Colonic mucosa (tissue), 4 donors: ENCODE results near the gene CHRNA9. TPM values are rescaled to one million over a fixed set of nuclear protein-coding genes. Genes with fewer than 3 reads are reported as not detected.
"Not testable (repeated sequence)": the region's sequence is repeated elsewhere in the genome, so short reads cannot be mapped to it uniquely, and the experiment has no call there.

Experiments
- DNase-seq: peaks from one replicate; pipeline ENCODE4 v3.0.0-alpha.2; 2020
- H3K27ac ChIP-seq: fragments of 200-600 bp; one replicate; pipeline ENCODE4 v1.8.0; 2021
- H3K27me3 ChIP-seq: fragments of 200-600 bp; one replicate; pipeline ENCODE4 v1.8.0; 2021
- H3K36me3 ChIP-seq: fragments of 200-600 bp; one replicate; pipeline ENCODE4 v1.8.0; 2021
- H3K4me1 ChIP-seq: fragments of 200-600 bp; one replicate; pipeline ENCODE4 v1.8.0; 2021; ENCODE audit warnings: mild to moderate bottlenecking
- H3K4me3 ChIP-seq: fragments of 200-600 bp; one replicate; pipeline ENCODE4 v1.8.0; 2021
- H3K9ac ChIP-seq, 2 donors: one replicate each; pipeline ENCODE4 v1.7.0; 2013; ENCODE audit warnings: control low read depth in 2 of 2, low read depth in 2 of 2, low read length in 2 of 2
- H3K9me3 ChIP-seq: fragments of 200-600 bp; one replicate; pipeline ENCODE4 v1.8.0; 2021
- intact Hi-C: fragments of 100-400 bp; cut with DNase I; formaldehyde crosslinking; loops from one replicate; pipeline ENCODE4 v1.14.1; 2022
- total RNA-seq, 2 donors: library from RNA; stranded (reverse); fragmentation: NEBNext Ultra II Directional in 1 of 2; extraction: Animal tissue kit (Norgen Biotek cat#: 25700) in 1 of 2; gene quantifications; one replicate each; pipeline ENCODE4 v1.2.1, GENCODE V29; 2021
- TF ChIP-seq, protein P1 (sequence below): fragments of 200-600 bp; IDR thresholded peaks from one replicate; pipeline ENCODE4 v1.8.0; 2022; ENCODE audit warnings: antibody characterized with exemption, mild to moderate bottlenecking
- donor health status: healthy.
- donor health status: DM: no; HTN: no; CAD: no.
- donor health status: DM: no; HTN: no; CAD: no.

CHRNA9 gene
- total RNA-seq, 2 donors from 2014 or later: not detected

DNA sequence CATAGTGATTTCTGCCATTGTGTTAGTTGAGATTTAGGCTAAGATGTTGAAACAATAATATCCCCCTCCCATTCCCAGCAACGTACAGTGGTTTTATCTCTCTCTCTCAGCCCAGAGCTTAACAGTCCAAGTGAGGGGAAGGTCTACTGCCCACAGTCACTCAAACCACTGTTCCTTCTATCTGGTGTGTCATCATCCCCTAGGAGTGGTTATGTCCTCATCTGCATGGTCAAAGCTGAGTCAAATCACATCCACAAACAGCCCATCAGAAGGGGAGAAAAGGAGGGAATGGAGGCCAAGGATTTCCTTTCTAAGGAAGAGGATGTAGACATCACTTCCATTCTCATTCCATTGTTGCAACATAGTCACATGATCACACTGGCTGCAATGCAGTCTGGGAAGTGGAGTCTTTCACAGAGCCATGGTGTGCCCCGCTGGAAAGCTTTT lies 42.8 kb upstream of the CHRNA9 start:
- no peak overlapping the region for H3K27ac ChIP-seq
- no peak overlapping the region for H3K9ac ChIP-seq
- H3K9me3 ChIP-seq: no peaks in the 10 kb centered on the region
- H3K4me3 ChIP-seq: no peak overlapping the region
- no peaks in the 10 kb centered on the region for H3K27me3 ChIP-seq
- intact Hi-C loops: no loop called here
- no peak for DNase-seq
- no peaks in the 10 kb centered on the region for H3K36me3 ChIP-seq
- TF ChIP-seq, protein P1, sequence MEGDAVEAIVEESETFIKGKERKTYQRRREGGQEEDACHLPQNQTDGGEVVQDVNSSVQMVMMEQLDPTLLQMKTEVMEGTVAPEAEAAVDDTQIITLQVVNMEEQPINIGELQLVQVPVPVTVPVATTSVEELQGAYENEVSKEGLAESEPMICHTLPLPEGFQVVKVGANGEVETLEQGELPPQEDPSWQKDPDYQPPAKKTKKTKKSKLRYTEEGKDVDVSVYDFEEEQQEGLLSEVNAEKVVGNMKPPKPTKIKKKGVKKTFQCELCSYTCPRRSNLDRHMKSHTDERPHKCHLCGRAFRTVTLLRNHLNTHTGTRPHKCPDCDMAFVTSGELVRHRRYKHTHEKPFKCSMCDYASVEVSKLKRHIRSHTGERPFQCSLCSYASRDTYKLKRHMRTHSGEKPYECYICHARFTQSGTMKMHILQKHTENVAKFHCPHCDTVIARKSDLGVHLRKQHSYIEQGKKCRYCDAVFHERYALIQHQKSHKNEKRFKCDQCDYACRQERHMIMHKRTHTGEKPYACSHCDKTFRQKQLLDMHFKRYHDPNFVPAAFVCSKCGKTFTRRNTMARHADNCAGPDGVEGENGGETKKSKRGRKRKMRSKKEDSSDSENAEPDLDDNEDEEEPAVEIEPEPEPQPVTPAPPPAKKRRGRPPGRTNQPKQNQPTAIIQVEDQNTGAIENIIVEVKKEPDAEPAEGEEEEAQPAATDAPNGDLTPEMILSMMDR: no peak
- H3K4me1 ChIP-seq: no peaks in the 10 kb centered on the region

DNA sequence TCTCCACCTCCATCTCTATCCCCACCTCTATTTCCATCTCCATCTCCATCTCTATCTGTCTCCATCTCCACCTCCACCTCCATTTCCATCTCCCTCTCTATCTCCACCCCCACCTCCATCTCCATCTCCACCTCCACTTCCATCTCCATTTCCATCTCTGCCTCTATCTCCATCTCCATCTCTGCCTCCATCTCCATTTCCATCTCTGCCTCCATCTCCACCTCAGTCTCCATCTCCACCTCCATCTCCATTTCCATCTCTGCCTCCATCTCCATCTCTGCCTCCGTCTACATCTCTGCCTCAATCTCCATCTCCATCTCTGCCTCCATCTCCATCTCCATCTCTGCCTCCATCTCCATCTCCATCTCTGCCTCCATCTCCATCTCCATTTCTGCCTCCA lies 40.8 kb upstream of the CHRNA9 start:
- Histone ChIP-seq H3K4me3 (no peak overlapping the region), H3K9me3 (no peaks in the 10 kb centered on the region), H3K36me3 (no peaks in the 10 kb centered on the region), H3K27me3 (no peaks in the 10 kb centered on the region), H3K27ac (no peak overlapping the region), H3K9ac (no peak overlapping the region), H3K4me1 (no peaks in the 10 kb centered on the region)
- DNase-seq: no peak
- intact Hi-C loops: no loop called here
- TF ChIP-seq, protein P1: no peak

DNA sequence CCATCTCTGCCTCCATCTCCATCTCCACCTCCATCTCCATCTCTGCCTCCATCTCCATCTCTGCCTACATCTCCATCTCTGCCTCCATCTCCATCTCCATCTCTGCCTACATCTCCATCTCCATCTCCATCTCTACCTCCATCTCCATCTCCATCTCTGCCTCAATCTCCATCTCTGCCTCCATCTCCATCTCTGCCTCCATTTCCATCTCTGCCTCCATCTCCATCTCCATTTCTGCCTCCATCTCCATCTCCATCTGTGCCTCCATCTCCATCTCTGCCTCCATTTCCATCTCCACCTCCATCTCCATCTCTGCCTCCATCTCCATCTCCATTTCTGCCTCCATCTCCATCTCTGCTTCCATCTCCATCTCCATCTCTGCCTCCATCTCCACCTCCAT lies 40.1 kb upstream of the CHRNA9 start:
- H3K9me3 ChIP-seq, intact Hi-C loops, H3K4me3 ChIP-seq, H3K27me3 ChIP-seq, H3K4me1 ChIP-seq, H3K9ac ChIP-seq, DNase-seq, H3K27ac ChIP-seq, H3K36me3 ChIP-seq: not testable (repeated sequence)

DNA sequence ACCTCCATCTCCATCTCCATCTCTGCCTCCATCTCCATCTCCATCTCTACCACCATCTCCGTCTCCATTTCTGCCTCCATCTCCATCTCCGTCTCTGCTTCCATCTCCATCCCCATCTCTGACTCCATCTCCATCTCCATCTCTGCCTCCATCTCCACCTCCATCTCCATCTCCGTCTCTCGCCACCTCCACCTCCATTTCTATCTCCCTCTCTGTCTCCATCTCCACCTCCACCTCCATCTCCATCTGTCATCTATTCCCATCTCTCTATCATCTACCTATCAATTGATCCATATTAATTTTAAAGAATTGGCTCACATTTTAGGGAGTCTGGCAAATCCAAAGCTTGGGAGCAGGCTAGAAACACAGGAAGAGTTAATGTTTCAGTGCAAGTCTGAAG lies 39.6 kb upstream of the CHRNA9 start:
- no peaks in the 10 kb centered on the region for H3K36me3 ChIP-seq
- intact Hi-C loops: no loop called here
- no peak overlapping the region for H3K9ac ChIP-seq
- no peak for DNase-seq
- no peaks in the 10 kb centered on the region for H3K4me1 ChIP-seq
- H3K9me3 ChIP-seq: no peaks in the 10 kb centered on the region
- no peak overlapping the region for H3K27ac ChIP-seq
- no peaks in the 10 kb centered on the region for H3K27me3 ChIP-seq
- H3K4me3 ChIP-seq: no peak overlapping the region
- TF ChIP-seq, protein P1: no peak

DNA sequence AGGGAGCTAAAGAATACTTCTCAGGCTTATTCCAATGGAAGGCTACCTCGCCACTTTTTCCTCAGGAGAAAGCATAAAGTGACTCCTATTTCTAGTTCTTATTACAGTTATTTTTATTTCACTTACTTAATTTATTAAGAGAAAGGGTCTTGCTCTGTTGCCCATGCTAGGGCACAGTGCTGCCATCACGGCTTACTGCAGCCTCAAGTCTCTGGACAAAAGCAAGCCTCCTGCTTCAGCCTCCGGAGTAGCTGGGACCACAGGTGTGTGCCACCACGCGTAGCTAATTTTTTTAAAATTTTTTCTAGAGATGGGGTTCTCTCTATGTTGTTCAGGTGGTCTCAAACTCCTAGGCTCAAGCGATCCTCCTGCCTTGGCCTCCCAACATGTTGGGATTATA lies 36.0 kb upstream of the CHRNA9 start:
- intact Hi-C loops: no loop called here
- no peak overlapping the region for H3K9ac ChIP-seq
- H3K9me3 ChIP-seq: no peaks in the 10 kb centered on the region
- DNase-seq: no peak
- no peaks in the 10 kb centered on the region for H3K4me1 ChIP-seq
- H3K27me3 ChIP-seq: no peaks in the 10 kb centered on the region
- TF ChIP-seq, protein P1: no peak
- no peak overlapping the region for H3K4me3 ChIP-seq
- H3K36me3 ChIP-seq: no peaks in the 10 kb centered on the region
- no peak overlapping the region for H3K27ac ChIP-seq

DNA sequence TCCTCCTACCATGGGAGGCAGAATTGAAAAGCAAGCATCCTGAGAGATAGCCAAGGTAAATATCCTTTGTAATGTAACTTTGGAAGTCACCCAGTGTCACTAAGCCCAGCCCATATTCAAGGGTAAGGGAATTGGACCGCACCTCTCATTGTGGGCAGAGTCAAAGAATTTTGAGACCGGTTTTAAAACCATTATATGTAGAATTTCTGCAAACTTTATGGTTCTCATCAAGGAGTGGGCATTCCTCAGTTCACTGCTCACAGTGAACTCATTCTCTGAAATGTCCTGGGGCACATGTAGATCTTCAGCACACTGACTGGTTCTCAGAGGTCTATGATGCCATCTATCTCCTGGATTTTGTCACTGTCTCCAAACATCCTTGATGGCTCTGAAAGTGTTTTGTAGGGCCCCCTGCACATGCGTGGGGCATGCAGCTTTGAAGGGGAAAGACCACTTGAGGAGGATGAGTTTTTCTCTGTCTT lies 35.3 kb upstream of the CHRNA9 start:
- TF ChIP-seq, protein P1: no peak
- H3K4me1 ChIP-seq: no peaks in the 10 kb centered on the region
- H3K9ac ChIP-seq: no peak overlapping the region
- intact Hi-C loops: no loop called here
- DNase-seq: no peak
- no peaks in the 10 kb centered on the region for H3K36me3 ChIP-seq
- no peak overlapping the region for H3K27ac ChIP-seq
- no peaks in the 10 kb centered on the region for H3K27me3 ChIP-seq
- no peaks in the 10 kb centered on the region for H3K9me3 ChIP-seq
- no peak overlapping the region for H3K4me3 ChIP-seq
